Stomach (tissue), 4 donors: ENCODE data around the gene RXFP3.

Experiments
- CTCF ChIP-seq, 7 experiments: fragments of 450-650 bp in 4 of 7; fragments of 200-600 bp in 3 of 7; sonication (generic) in 3 of 7; IDR thresholded peaks; one replicate each; pipeline ENCODE4 v1.5.1; 2016 to 2019; ENCODE audit warnings: antibody characterized with exemption in 7 of 7, control low read depth in 2 of 7, mild to moderate bottlenecking in 1 of 7
- POLR2A ChIP-seq, 4 donors: fragments of 450-650 bp; IDR thresholded peaks; one replicate each; pipeline ENCODE4 v1.6.1; 2016; ENCODE audit warnings: antibody characterized with exemption in 4 of 4, control low read depth in 2 of 4, mild to moderate bottlenecking in 1 of 4, moderate library complexity in 1 of 4
- POLR2AphosphoS5 ChIP-seq, 3 donors: sonication (generic); formaldehyde crosslinking; IDR thresholded peaks; one replicate each; pipeline ENCODE4 v1.6.1; 2016; ENCODE audit warnings: antibody characterized with exemption in 3 of 3

- TF ChIP-seq POLR2A (IDR thresholded peaks at IDR 0.05) = no peak
- TF ChIP-seq CTCF (IDR thresholded peaks at IDR 0.05) = no peak
- TF ChIP-seq POLR2AphosphoS5 (IDR thresholded peaks at IDR 0.05) = no peak
Observed at GRCh38 chr5:33980030-33980429, 43.8 kb downstream of the RXFP3 start.
